SKM-1 treated with dmso at 0.1 percent for 144 hours (cell line): ENCODE measurements around the gene SEMA4A.
"Not testable (repeated sequence)": the region's sequence is repeated elsewhere in the genome, so short reads cannot be mapped to it uniquely, and the experiment has no call there.

ENCODE experiments used
- DNase-seq: peaks from one replicate; lab custom pipeline; 2025; ENCODE audit not compliant: unreplicated experiment; lab: John Stamatoyannopoulos, UW

Gene SEMA4A

DNA sequence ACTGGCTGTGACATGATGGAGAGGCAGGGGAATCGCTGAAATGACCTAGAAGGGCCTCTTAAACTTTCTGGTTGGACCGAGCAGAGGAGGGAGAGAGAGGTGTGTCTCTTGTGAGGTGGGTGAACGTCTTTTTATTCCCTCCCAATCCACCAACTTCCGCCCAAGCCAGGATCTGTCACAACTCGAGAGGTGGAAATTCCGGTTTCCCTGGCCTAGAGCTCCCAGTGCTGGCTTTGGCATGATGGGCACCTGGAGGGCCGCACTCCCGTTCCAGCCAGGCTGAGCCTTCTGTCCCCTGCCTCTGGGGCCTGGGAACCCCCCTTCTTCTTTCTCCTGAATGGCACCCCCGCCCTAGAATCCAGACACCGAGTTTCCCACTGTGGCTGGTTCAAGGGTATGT lies at the start of gene SEMA4A:
Gene SEMA4A (plus strand): TSS at position 224 of the 400 bp plus-strand sequence. CDS start 994 bp downstream, outside the sequence.
- DNase-seq: no peak

DNA sequence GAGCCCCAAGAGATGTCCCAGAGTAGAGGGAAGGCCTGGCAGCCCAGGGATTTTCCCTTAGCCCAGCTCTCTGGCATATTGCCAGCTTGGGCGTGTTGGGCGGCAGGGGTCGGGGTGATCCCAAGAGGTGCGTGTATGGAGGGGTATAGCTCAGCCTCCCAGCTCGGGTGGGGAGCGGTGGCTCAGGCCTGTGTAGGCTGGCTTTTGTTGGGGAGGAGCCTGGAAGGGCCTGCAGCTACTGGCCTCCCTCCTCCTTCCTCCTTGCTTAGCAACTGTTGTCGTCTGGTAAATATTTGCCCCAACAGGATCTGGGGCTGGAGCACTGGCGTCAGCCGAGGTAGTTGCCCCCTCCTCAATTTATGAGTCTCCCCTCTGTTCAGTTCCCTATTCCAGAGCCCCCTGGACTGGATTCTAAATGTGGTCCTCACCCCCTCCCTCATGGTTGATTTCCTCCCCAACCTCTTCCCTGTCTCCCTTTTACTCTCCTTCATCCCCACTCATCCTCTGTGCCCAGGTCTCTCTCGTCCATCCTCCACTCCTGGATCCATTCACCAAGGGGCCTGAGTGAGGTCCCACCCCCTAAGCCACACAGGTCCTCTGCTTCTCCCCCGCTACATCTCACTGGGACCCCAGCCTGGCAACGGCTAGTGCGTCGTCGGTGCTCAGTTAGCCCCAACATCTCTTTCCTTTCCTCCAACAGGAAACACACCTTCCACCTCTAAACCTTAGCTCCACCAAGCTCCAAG lies 49.1 kb upstream of the SEMA4A start:
- no peak for DNase-seq

DNA sequence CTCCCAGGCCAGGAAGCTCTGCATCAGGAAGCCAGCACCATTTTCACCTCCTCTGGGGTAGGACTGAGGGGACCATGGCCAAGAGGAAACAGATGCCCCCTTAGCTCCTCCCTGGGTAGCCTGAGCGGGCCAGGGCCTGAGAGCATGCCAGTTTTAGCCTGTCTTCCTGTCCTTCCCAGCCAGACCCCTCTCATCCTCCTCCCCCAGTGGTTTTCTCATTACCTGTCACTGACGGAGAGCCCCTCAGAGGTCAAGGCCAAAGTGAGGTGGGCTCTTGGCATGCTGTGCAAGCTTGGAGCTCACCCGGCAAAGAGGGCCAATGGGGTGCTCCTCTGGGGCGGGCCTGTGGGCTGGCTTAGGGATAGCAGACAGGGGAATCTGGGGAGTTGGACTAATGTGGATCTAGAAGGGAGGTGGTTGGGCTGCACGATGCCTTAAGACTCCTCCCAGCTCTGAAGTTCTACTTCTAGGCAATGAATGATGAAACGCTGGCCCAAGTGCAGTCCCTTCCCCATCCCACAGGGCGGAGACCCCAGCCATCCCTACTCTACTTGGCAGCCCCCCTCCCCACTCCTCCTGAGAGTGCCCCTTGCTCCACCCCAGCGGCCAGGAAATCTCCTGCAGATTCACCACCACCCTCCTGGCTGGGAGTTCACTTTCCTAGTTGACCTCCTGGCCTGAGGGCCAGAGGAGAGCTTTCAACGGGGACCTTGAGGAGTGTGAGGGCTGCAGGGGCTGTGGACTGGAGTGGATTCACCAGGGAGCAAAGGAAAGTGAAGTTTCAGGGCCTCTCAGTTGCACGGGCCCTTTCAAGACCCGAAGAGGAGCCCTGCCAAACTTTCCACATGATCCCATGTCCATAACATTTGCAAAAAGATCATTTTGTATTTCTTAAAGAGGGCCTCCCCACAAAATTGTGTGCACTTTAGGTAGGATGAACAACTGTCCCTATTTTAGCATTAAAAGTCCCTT lies 48.2 kb upstream of the SEMA4A start:
- no peak for DNase-seq

DNA sequence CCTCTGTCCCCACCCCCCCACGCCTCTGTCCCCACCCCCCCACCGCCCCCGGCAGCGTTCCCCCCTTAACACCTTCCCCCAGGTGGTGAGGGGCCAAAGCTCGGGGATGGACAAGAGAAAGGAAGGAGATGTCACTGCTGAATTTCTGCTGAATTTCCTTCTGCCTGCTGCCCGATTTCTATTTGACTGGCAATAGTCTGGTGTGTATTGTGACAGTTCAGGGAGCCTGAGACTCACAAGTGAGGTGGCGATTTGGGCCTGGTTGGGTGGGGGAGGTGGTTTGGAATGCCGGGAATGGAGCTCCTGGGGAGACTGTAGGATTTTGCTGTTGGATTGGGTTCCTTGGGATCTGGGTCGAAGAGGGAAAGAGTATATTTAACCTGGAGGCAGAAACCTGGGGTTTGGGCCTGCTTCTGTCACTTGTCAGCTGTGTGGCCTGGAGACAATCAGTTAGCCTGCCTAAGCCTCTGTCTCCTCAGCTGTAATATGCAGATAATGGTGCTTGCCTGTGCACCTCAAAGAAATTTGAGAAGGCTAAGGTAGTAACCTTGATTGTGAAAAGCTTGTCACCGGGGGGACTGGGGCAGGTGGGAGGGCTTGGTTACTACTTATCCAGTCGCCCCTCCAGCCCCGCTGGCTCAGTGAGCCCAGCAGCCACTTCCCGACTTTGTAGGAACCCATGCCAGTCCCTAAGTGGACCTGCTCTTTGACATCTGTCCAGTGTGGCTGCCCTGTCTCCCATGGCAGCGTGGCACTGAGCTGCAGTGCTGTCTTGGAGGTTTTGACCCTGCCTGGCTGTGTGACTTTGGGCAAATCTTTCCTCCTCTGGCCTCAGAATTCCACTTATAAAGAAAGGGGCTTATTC lies 46.5 kb upstream of the SEMA4A start:
- no peak for DNase-seq

DNA sequence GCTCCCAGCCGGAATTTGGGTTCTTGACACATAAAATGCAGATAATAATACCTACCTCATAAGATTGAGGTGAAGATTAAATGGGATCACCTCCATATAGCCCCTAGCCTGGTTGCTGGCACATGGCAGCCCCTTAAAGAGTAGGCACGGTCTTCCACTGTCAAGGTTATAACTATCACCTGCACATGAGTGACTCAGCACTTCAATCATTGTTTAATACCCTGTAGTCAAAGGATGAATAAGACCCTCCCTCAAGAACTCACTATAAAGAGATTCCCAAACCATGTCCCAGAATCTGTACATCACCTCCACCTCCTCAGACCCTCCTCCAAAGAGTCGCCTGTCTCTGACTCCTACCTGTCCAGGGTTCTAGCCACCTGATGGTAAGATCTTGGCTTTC lies 45.3 kb upstream of the SEMA4A start:
- no peak for DNase-seq

DNA sequence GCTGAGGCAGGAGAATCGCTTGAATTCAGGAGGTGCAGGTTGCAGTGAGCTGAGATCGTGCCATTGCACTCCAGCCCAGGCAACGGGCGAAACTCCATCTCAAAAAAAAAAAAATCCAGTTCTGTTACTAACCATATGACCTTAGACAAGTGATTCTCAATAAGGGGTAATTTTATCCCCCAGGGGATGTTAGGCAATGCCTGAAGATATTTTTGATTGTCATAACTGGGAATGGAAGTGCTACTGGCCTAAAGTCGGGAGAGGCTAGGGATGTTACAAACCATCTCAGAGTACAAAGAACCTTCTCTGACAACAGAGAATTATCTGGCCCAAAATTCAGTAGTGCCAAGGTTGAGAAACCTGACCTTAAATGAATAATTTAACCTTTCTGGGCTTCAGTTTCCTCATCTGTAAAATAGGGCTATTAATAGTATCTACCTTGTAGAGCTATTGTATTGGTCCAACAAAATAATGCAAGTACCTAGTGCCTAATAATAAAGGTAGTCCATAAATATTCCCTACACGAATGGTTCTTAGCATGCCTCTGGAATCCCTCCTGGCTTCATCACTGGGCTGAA lies 44.6 kb upstream of the SEMA4A start:
- DNase-seq: no peak

DNA sequence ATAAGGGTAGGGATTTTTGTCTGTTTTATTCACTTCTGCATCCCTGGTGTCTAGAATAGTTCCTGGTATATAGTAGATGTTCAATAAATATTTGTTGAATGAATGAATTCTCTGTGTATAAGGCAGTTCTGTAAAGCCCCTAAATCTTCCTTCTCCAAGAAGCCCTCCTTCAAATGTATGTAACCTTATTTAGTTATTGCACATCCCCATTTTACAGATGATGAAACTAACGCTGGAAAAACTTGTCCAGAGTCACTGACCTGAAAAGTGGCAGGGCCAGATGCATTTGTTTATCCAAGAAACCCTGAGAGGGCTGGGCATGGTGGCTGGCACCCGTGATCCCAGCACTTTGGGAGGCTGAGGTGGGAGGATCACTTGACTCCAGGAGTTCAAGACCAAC lies 43.1 kb upstream of the SEMA4A start:
- no peak for DNase-seq

DNA sequence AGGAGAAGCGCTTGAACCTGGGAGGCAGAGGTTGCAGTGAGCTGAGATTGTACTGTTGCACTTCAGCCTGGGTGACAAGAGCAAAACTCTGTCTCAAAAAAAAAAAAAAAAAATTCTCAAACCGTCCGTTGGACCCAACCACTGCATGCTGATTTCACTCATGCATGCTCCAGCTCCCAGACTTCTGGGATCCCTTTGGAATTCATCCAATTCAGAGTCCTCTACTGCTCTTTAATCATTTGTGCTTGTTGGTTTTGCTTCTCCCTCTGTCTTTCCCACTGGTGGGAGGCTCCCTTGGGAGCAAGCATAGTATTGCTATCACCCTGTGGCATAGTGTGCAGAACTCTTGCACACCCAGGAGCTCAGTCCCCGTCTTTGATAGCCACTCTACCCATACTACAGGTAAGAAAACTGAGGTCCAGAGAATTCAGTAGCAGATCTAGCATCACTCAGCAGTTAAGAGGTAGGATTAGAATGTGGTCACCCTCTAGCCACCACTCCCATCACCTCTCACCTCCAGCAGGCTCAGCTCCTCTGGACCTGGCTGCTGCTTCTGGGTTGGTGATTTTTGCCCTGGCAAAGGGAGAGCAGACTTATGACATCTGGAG lies 41.9 kb upstream of the SEMA4A start:
- DNase-seq: no peak

DNA sequence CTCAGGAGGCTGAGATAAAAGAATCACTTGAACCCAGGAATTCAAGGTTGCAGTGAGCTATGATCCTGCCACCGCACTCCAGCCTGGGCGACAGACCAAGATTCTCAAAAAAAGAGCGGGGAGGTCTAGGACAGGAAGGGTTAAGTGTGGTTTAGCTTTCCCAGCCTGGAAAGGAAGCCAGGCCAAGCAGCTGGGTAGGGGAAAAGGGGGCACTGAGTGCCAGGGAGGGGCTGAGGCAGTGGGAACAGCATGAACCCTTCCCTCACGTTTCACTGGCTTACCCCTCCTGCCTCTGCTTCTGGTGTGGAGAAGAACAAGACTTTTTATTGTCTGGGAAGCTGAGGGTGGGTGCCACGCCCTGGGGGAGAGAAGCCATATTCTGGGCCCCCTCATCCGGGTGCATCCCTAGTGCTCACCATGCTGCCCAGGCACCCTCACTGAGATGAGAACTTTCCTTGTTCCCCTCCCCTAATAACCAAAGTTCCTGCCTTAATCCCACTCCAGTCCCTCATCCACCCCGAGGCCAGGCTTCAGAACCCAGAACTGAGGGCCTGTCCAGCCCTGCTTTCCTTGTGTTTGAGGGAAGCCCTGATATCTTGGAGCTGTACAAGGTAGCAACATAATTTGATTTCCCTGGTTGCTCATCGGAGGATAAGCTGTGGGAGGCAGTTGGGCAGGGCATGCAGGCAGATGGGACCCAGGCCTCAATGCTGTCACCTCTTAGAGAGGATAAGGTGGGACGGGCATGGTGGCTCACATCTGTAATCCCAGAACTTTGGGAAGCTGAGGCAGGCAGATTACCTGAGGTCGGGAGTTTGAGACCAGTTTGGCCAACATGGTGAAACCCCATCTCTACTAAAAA lies 40.9 kb upstream of the SEMA4A start:
- DNase-seq: no peak

DNA sequence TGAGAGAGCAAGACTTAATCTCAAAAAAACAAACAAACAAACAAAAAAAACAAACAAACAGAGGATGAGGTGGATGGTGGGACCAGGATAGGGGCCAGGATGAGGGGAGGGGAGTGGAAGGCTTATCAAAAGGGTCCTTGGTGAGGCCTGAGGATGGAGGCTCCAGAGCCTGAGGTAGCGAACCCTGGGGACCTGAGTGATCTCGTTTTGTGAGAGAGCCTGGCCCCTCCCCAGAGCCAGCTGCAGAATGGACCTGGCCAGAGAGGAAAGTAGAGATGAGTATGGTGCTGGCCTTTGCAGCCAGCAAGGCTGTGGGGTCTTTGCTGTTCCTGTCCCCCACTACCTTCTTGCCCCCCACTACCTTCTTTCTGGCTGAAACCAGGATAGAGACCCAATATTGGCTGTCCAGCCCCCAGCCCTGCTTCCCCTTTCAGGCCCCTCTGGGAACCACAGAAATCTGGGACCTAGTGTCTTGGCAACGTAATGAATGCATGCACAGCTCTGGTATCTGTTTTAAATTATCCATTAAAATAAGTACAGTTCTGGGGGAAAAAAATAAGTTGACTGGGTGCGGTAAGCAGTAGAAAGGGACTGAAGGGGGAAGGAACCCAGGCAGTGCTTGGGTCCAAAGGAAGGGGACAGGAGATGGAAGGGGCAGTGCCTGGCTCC lies 40.0 kb upstream of the SEMA4A start:
- no peak for DNase-seq

DNA sequence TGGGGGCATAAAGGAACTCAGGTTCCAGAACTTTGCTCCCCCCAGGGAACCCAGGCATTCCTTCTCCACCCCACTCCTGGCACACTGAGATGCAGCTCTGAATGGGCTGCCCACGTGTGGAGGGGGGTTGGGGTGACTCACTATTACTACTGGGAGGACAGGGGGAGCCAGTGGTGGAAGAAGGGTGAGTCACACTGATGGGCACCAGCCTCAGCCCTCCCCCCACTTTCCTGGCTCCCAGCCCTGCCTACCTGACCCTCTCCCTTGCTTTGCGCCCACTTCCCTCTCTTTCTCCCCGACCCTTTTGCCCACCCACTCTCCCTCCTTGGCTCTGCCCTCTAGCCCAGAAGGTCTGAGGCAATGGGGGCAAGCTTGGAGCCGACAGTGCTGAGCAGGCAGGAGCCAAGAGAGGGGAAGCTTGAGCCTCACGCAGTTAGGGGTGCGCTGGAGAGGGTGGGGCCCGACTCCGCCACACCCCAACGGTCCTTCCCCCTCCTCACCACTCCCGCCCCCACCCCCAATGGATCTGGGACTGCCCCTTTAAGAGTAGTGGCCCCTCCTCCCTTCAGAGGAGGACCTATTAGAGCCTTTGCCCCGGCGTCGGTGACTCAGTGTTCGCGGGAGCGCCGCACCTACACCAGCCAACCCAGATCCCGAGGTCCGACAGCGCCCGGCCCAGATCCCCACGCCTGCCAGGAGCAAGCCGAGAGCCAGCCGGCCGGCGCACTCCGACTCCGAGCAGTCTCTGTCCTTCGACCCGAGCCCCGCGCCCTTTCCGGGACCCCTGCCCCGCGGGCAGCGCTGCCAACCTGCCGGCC lies 39.1 kb upstream of the SEMA4A start, which contains the start of gene LMNA:
Gene LMNA (plus strand): TSS at position 611 of the 818 bp plus-strand sequence. CDS start 208 bp downstream, outside the sequence.
- no peak for DNase-seq

DNA sequence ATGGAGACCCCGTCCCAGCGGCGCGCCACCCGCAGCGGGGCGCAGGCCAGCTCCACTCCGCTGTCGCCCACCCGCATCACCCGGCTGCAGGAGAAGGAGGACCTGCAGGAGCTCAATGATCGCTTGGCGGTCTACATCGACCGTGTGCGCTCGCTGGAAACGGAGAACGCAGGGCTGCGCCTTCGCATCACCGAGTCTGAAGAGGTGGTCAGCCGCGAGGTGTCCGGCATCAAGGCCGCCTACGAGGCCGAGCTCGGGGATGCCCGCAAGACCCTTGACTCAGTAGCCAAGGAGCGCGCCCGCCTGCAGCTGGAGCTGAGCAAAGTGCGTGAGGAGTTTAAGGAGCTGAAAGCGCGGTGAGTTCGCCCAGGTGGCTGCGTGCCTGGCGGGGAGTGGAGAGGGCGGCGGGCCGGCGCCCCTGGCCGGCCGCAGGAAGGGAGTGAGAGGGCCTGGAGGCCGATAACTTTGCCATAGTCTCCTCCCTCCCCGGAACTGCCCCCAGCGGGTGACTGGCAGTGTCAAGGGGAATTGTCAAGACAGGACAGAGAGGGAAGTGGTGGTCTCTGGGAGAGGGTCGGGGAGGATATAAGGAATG lies 38.4 kb upstream of the SEMA4A start:
- DNase-seq: no peak

DNA sequence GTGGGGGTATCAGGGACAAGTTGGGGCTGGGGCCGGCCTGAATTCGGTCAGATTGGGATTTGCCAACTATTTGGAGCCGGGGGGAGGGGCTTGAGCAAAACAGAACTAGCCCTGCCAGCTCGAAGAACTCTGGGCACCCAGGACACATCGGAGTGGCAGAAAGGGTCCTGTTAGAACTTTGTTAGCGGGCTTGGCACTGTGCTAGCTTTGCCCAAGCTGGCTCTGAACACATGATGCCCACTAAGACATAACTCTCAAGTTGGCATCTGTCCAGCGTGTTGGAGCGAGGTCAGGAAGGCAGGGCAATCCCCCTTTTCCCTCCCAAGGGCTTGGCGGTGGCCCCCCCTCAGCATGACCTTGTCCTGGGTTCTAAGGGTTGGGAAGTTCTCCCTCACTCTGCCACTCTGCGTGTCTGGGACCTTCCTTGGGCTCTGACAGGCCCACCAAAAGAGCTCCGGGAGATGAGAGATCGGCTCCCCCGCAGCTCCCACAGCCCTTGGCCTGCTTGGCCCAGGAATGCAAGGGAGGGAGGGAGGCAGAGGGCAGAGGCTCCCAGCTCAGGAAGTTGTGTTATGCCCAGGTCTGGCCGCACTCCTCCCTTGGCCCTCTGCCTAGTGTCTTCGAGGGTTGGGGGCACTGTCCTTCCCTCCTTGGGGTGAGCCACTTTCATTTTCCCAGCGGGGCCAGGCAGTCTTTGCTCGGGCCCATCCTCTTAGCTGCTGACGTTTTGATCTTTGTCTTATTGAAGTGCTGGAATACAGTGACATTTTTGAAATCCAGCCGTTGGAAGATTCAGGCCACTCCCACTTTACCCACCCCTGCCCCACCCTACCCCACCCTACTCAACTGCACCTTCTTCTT lies 37.6 kb upstream of the SEMA4A start:
- no peak for DNase-seq

DNA sequence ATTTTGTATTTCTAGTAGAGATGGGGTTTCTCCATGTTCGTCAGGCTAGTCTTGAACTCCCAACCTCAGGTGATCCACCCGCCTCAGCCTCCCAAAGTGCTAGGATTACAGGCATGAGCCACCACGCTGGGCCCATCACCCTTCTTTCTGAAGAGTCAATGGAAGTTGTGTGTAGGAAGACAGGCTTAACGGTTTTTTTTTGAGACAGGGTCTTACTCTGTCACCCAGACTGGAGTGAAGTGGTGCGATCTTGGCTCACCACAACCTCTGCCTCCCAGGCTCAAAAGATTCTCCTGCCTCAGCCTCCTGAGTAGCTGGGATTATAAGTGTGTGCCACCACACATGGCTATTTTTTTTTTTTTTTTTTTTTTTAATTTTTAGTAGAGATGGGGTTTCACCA lies 36.7 kb upstream of the SEMA4A start:
- not testable (repeated sequence) for DNase-seq

DNA sequence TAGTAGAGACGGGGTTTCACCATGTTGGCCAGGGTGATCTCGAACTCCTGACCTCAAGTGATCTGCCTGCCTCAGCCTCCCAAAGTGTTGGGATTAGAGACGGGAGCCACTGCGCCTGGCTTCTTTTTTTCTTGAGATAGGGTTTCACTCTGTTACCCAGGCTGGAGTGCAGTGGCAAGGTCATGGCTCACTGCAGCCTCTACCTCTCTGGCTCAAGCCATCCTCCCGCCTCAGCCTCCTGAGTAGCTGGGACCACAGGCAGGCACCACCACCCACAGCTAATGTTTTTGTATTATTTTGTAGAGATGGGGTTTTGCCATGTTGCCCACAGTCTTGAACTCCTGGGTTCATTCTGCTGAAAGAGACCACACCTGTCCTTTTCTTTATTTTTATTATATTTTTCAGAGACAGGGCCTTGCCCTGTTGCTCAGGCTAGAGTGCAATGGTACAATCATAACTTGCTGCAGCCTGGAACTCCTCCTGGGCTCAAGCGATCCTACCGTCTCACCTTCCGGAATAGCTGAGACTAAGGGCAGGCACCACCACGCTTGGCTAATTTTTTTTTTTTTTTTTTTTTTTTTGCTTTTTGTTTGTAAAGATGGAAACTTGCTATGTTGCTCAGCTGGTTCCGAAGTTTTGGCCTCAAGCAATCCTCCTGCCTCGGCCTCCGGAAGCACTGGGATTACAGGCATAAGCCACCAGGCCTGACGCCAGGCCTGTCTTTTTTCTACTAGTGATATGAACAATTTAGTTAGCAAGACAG lies 35.8 kb upstream of the SEMA4A start:
- no peak for DNase-seq
